IMR-90 (cell line): ENCODE results near the gene CBX6. TPM values are rescaled to one million over a fixed set of nuclear protein-coding genes. Genes with fewer than 3 reads are reported as not detected.

ENCODE experiments used
- ATAC-seq: fragments of 200-7000 bp; cut with Tn5 transposase; 2 replicates; pipeline ENCODE4 v1.9.1; 2020; ENCODE audit warnings: low read depth, mild to moderate bottlenecking, moderate library complexity
- BruUV-seq: library from RNA; stranded (reverse); fragments of 400-500 nt; replicated peaks from 2 replicates; lab custom pipeline; 2021; lab: Mats Ljungman, UMichigan
- CTCF ChIA-PET: fragments of 300-600 bp; formaldehyde crosslinking; extraction: SDS; loops from one replicate; lab custom pipeline; 2021; ENCODE audit warnings: antibody characterized with exemption; lab: Yijun Ruan, JAX
- POLR2A ChIA-PET: fragments of 300-600 bp; sonication (Branson Sonifier 250); formaldehyde crosslinking; loops from one replicate; lab custom pipeline; 2022; ENCODE audit warnings: antibody characterized with exemption; ENCODE audit not compliant: unreplicated experiment; lab: Charles Lee
- DNase-seq: peaks from one replicate; pipeline ENCODE4 v3.0.0; 2013
- H2AFZ ChIP-seq: replicated peaks from 2 replicates; pipeline ENCODE3; 2013; ENCODE audit warnings: low read length, mild to moderate bottlenecking; ENCODE audit not compliant: poor library complexity
- H2AK5ac ChIP-seq: 2 replicates; pipeline ENCODE4 v1.6.1; 2013; ENCODE audit warnings: low read depth, low read length, inconsistent platforms
- H2AK9ac ChIP-seq: replicated peaks from 2 replicates; pipeline ENCODE3; 2013; ENCODE audit warnings: mild to moderate bottlenecking, low read depth, low read length, moderate library complexity; ENCODE audit not compliant: poor library complexity
- H2BK120ac ChIP-seq: 2 replicates; pipeline ENCODE4 v1.6.1; 2013; ENCODE audit warnings: low read depth, low read length, inconsistent platforms
- H2BK15ac ChIP-seq: 3 replicates; pipeline ENCODE4 v1.6.1; 2013; ENCODE audit warnings: low read depth, low read length, inconsistent platforms
- H2BK20ac ChIP-seq: 2 replicates; pipeline ENCODE4 v1.6.1; 2013; ENCODE audit warnings: low read depth, mild to moderate bottlenecking, inconsistent platforms, low read length, moderate library complexity
- H2BK5ac ChIP-seq: 2 replicates; pipeline ENCODE4 v1.6.1; 2013; ENCODE audit warnings: mild to moderate bottlenecking, low read depth, low read length, inconsistent platforms; ENCODE audit not compliant: poor library complexity, severe bottlenecking
- H3K14ac ChIP-seq: replicated peaks from 2 replicates; pipeline ENCODE4 v1.6.1; 2013; ENCODE audit warnings: low read depth, low read length, inconsistent platforms
- H3K18ac ChIP-seq: 2 replicates; pipeline ENCODE4 v1.6.1; 2013; ENCODE audit warnings: low read depth, low read length, control low read depth
- H3K23ac ChIP-seq: 2 replicates; pipeline ENCODE4 v1.6.1; 2013; ENCODE audit warnings: low read depth, low read length, inconsistent platforms
- H3K27ac ChIP-seq: 2 replicates; pipeline ENCODE4 v1.5.1; 2013; ENCODE audit warnings: mild to moderate bottlenecking, control low read depth, low read length; ENCODE audit not compliant: insufficient read depth
- H3K27me3 ChIP-seq: 2 replicates; pipeline ENCODE4 v1.6.1; 2013; ENCODE audit warnings: low read length; ENCODE audit not compliant: control insufficient read depth, insufficient read depth
- H3K36me3 ChIP-seq: 2 replicates; pipeline ENCODE4 v1.6.1; 2013; ENCODE audit warnings: low read length, mixed read lengths; ENCODE audit not compliant: control insufficient read depth, insufficient read depth
- H3K4ac ChIP-seq: 2 replicates; pipeline ENCODE4 v1.6.1; 2013; ENCODE audit warnings: low read depth, low read length, inconsistent platforms
- H3K4me1 ChIP-seq: 2 replicates; pipeline ENCODE4 v1.6.1; 2013; ENCODE audit warnings: low read length, mixed read lengths; ENCODE audit not compliant: control insufficient read depth, insufficient read depth
- H3K4me2 ChIP-seq: 2 replicates; pipeline ENCODE4 v1.6.1; 2013; ENCODE audit warnings: low read depth, mild to moderate bottlenecking, control low read depth, low read length, moderate library complexity
- H3K4me3 ChIP-seq: 2 replicates; pipeline ENCODE4 v1.5.1; 2013; ENCODE audit warnings: low read depth, mild to moderate bottlenecking, control low read depth, low read length, moderate library complexity; ENCODE audit not compliant: insufficient read depth
- H3K56ac ChIP-seq: 2 replicates; pipeline ENCODE4 v1.6.1; 2013; ENCODE audit warnings: low read length, inconsistent platforms; ENCODE audit not compliant: insufficient read depth; ENCODE audit errors: extremely low read depth
- H3K79me1 ChIP-seq, 2 experiments: 2 replicates each; pipeline ENCODE4 v1.6.1; 2013; ENCODE audit warnings: low read length in 2 of 2, inconsistent platforms in 1 of 2, low read depth in 1 of 2
- H3K9ac ChIP-seq: 2 replicates; pipeline ENCODE4 v1.6.1; 2013; ENCODE audit warnings: low read depth, low read length, control low read depth
- H3K9me1 ChIP-seq: 2 replicates; pipeline ENCODE4 v1.6.1; 2013; ENCODE audit warnings: low read length, inconsistent platforms; ENCODE audit not compliant: insufficient read depth
- H3K9me3 ChIP-seq: 2 replicates; pipeline ENCODE4 v1.6.1; 2013; ENCODE audit warnings: low read length; ENCODE audit not compliant: control insufficient read depth, insufficient read depth
- H4K20me1 ChIP-seq: 2 replicates; pipeline ENCODE4 v1.6.1; 2013; ENCODE audit warnings: low read length, inconsistent platforms; ENCODE audit not compliant: insufficient read depth
- H4K5ac ChIP-seq: 2 replicates; pipeline ENCODE4 v1.6.1; 2013; ENCODE audit warnings: mild to moderate bottlenecking, low read depth, low read length, control low read depth
- H4K8ac ChIP-seq, 2 experiments: 2 replicates each; pipeline ENCODE4 v1.6.1; 2013; ENCODE audit warnings: low read depth in 2 of 2, low read length in 2 of 2, control low read depth in 1 of 2, inconsistent platforms in 1 of 2
- H4K91ac ChIP-seq: 2 replicates; pipeline ENCODE4 v1.6.1; 2013; ENCODE audit warnings: low read depth, low read length, inconsistent platforms; ENCODE audit not compliant: insufficient read depth
- BHLHE40 ChIP-seq: fragments of 150-350 bp; IDR thresholded peaks from 2 replicates; pipeline ENCODE4 v1.6.1; 2016; ENCODE audit warnings: mild to moderate bottlenecking, low read depth, low read length
- CEBPB ChIP-seq: IDR thresholded peaks from 2 replicates; pipeline ENCODE4 v1.6.1; 2012; ENCODE audit warnings: low read depth, low read length, improper control_type of control experiment
- CHD1 ChIP-seq: IDR thresholded peaks from 2 replicates; pipeline ENCODE4 v1.6.1; 2012; ENCODE audit warnings: low read depth, low read length, improper control_type of control experiment
- FOS ChIP-seq: fragments of 150-350 bp; IDR thresholded peaks from 2 replicates; pipeline ENCODE4 v1.6.1; 2016; ENCODE audit warnings: low read depth, low read length
- MAFK ChIP-seq: IDR thresholded peaks from 2 replicates; pipeline ENCODE4 v1.6.1; 2012; ENCODE audit warnings: low read depth, low read length, improper control_type of control experiment
- MAZ ChIP-seq: IDR thresholded peaks from 2 replicates; pipeline ENCODE4 v1.6.1; 2012; ENCODE audit warnings: low read depth, mild to moderate bottlenecking, low read length, improper control_type of control experiment, moderate library complexity, borderline replicate concordance
- MXI1 ChIP-seq: IDR thresholded peaks from 2 replicates; pipeline ENCODE4 v1.6.1; 2012; ENCODE audit warnings: low read depth, mild to moderate bottlenecking, low read length, moderate library complexity, borderline replicate concordance
- NFE2L2 ChIP-seq: fragments of 150-350 bp; IDR thresholded peaks from 2 replicates; pipeline ENCODE4 v1.6.1; 2016; ENCODE audit warnings: low read depth, mild to moderate bottlenecking, low read length
- POLR2A ChIP-seq: IDR thresholded peaks from 2 replicates; pipeline ENCODE4 v1.6.1; 2012; ENCODE audit warnings: mild to moderate bottlenecking, low read depth, low read length
- RAD21 ChIP-seq: IDR thresholded peaks from 2 replicates; pipeline ENCODE4 v1.6.1; 2012; ENCODE audit warnings: low read length, improper control_type of control experiment
- RCOR1 ChIP-seq: IDR thresholded peaks from 2 replicates; pipeline ENCODE4 v1.6.1; 2012; ENCODE audit warnings: mild to moderate bottlenecking, low read length, improper control_type of control experiment; ENCODE audit not compliant: insufficient replicate concordance
- RFX5 ChIP-seq: IDR thresholded peaks from 2 replicates; pipeline ENCODE4 v1.8.0; 2012; ENCODE audit warnings: low read depth, mild to moderate bottlenecking, low read length, moderate library complexity
- SMC3 ChIP-seq: fragments of 150-350 bp; IDR thresholded peaks from 2 replicates; pipeline ENCODE4 v1.6.1; 2016; ENCODE audit warnings: low read depth, mild to moderate bottlenecking, antibody characterized with exemption, low read length, moderate library complexity
- WGBS, 2 experiments: methylation state at CpG; one replicate each; pipeline versions ENCODE4 v1.1.5 to v1.1.7; 2013; ENCODE audit warnings: missing lambda C conversion rate in 2 of 2; ENCODE audit not compliant: insufficient read length in 1 of 2; ENCODE audit errors: extremely low coverage in 2 of 2; 5-methylcytosine and 5-hydroxymethylcytosine counted together
- dilution Hi-C: fragments of 300-500 bp; cut with HindIII; formaldehyde crosslinking; loops from one replicate; pipeline ENCODE4 v1.14.3; 2018; ENCODE audit warnings: low sequenced_read_pairs; ENCODE audit not compliant: unreplicated experiment
- in situ Hi-C: fragments of 300-500 bp; cut with MboI; formaldehyde crosslinking; loops from 3 replicates; pipeline ENCODE4 v1.14.3; 2019; ENCODE audit warnings: low sequenced_read_pairs, inconsistent platforms, mixed read lengths
- intact Hi-C: fragments of 100-400 bp; cut with micrococcal nuclease; formaldehyde crosslinking; loops from 2 replicates; pipeline ENCODE4 v1.10.0; 2022
- polyA plus RNA-seq, 3 experiments: library from polyadenylated mRNA; depleted of rRNA; stranded (reverse); fragments of >200 nt; gene quantifications; 2 replicates each; pipeline ENCODE4 v1.2.3, GENCODE V29; 2012; ENCODE audit warnings: low replicate concordance in 1 of 3
- total RNA-seq: library from RNA; depleted of rRNA; stranded (reverse); fragments of >200 nt; gene quantifications from 2 replicates; pipeline ENCODE4 v1.2.3, GENCODE V29; 2012
- TF ChIP-seq, protein P1 (sequence below): fragments of 150-350 bp; IDR thresholded peaks from 2 replicates; pipeline ENCODE4 v1.6.1; 2016; ENCODE audit warnings: low read depth, mild to moderate bottlenecking, low read length, moderate library complexity, borderline replicate concordance
- TF ChIP-seq, protein P2 (sequence below): fragments of 150-350 bp; IDR thresholded peaks from 2 replicates; pipeline ENCODE4 v1.6.1; 2017; ENCODE audit warnings: mild to moderate bottlenecking, antibody characterized with exemption, low read length, low read depth

The CBX6 gene
- total and polyA plus RNA-seq, 2 of the 4 experiments (the other 2 are of a cell fraction), result 15.2 to 19.0 TPM

DNA sequence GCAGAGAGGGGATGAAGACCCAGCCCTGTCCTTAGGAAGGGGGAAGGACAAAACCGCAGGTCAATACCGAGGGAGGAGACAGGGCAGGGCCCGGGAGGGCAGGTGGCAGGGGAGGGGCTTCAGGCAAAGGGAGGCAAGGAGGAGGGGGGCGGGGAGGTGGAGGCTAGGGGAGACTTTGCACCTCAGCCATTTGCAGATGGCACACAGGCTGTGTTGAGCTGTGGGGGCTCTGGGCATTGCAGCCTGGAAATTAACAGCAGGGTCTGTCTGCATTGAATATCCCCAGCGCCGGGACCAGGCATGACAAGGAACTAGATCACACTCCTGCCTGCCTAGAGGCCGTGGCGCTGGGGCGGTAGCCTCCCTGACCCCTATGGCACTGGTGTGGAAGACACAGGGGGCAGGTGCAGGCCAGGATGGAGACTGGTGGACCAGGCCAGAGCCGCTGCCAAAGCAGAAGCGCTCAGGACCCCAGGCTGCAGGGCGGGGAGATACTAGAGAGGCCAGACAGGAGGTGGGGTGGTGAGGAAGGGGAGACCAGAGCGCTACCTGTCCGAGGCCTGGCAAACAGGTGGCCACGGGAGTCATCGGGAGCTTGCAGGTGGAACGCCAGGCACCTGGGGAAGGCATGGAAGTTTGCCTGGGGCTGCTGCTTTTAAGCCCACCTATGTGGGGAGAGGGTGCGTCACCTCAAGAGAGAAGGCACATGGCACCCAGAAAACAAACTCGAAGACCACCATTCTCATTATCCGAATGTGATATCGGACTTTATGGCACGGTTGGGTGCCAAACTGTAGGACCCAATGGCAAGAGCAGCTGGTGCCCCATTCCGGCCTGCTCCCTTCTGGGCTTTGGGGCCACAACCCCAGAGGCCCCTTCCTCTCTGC, 11.5 kb downstream of the CBX6 start:
- in situ Hi-C loops, result loop anchor here (10.0 to 25.0 kb wide), 2 partner anchors 252 to 444 kb away; no protein-coding TSS in a partner anchor
- H3K36me3 ChIP-seq, result peaks cover 6% of the 10 kb centered on the region; the same call in 1 of the 2 replicates

More for the DNA sequence above, 11.5 kb downstream of the CBX6 start:
- DNase-seq (no peak), ATAC-seq (no peak)
- H4K8ac ChIP-seq, result no peak overlapping the region
- no peak overlapping the region for H4K91ac ChIP-seq
- no peak overlapping the region for H3K9ac ChIP-seq
- intact Hi-C loops (no loop called here), dilution Hi-C loops (no loop called here)
- H2BK15ac ChIP-seq, result no peak overlapping the region
- H3K27me3 ChIP-seq, result peaks cover 6% of the 10 kb centered on the region
- 61% methylated on average over 9 of the region's 23 CpGs; no CpG with 5 or more reads in 1 of the 2 experiments for WGBS, 2 experiments
- peak overlapping the region; percentile 78 for H2AK9ac ChIP-seq
- peak overlapping the region; percentile 10 for H2AFZ ChIP-seq
- H3K4me1 ChIP-seq, result no peaks in the 10 kb centered on the region; the same call in 1 of the 2 replicates
- H3K56ac ChIP-seq, result no peak overlapping the region
- no peaks in the 10 kb centered on the region for H3K9me1 ChIP-seq
- H3K23ac ChIP-seq, result no peak overlapping the region
- no peak overlapping the region for H2BK20ac ChIP-seq
- peaks cover 0 to 23% of the 10 kb centered on the region in 2 experiments; a peak in 3 of 4 replicates for H3K79me1 ChIP-seq
- no peak overlapping the region for H3K14ac ChIP-seq
- TF ChIP-seq BHLHE40 (no peak), RAD21 (no peak), CHD1 (no peak), CEBPB (no peak), FOS (no peak), MAZ (no peak), RFX5 (no peak), NFE2L2 (no peak), SMC3 (no peak), MXI1 (no peak), RCOR1 (no peak), MAFK (no peak), POLR2A (no peak)
- TF ChIP-seq, protein P1, sequence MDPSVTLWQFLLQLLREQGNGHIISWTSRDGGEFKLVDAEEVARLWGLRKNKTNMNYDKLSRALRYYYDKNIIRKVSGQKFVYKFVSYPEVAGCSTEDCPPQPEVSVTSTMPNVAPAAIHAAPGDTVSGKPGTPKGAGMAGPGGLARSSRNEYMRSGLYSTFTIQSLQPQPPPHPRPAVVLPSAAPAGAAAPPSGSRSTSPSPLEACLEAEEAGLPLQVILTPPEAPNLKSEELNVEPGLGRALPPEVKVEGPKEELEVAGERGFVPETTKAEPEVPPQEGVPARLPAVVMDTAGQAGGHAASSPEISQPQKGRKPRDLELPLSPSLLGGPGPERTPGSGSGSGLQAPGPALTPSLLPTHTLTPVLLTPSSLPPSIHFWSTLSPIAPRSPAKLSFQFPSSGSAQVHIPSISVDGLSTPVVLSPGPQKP, result no peak
- TF ChIP-seq, protein P2, sequence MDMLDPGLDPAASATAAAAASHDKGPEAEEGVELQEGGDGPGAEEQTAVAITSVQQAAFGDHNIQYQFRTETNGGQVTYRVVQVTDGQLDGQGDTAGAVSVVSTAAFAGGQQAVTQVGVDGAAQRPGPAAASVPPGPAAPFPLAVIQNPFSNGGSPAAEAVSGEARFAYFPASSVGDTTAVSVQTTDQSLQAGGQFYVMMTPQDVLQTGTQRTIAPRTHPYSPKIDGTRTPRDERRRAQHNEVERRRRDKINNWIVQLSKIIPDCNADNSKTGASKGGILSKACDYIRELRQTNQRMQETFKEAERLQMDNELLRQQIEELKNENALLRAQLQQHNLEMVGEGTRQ, result no peak
- H3K4me2 ChIP-seq, result no peak overlapping the region
- no peak overlapping the region for H2AK5ac ChIP-seq
- no peak overlapping the region for H3K27ac ChIP-seq
- no peaks in the 10 kb centered on the region for H3K9me3 ChIP-seq
- no peak overlapping the region for H4K5ac ChIP-seq
- H3K18ac ChIP-seq, result no peak overlapping the region
- no peak overlapping the region for H2BK5ac ChIP-seq
- no peak overlapping the region for H2BK120ac ChIP-seq
- H4K20me1 ChIP-seq, result peaks cover 40% of the 10 kb centered on the region
- POLR2A ChIA-PET, result no interaction called here
- no TSS peak for BruUV-seq
- CTCF ChIA-PET, result no interaction called here
- no peak overlapping the region for H3K4ac ChIP-seq
- no peak overlapping the region for H3K4me3 ChIP-seq
